KMS-11 (cell line): Measurements from ENCODE around the gene HOTAIR.

Experiments
- H2AFZ ChIP-seq: fragments of 200-600 bp; sonication (generic); 2 replicates; pipeline ENCODE4 v1.6.1; 2016; ENCODE audit warnings: antibody characterized with exemption, mixed run types, low read depth
- H3K27ac ChIP-seq: fragments of 200-600 bp; sonication (generic); 2 replicates; pipeline ENCODE4 v1.6.1; 2016; ENCODE audit warnings: mild to moderate bottlenecking, mixed run types
- H3K27me3 ChIP-seq: fragments of 200-600 bp; sonication (generic); 2 replicates; pipeline ENCODE4 v1.6.1; 2017; ENCODE audit warnings: mild to moderate bottlenecking, low read depth, mixed run types, moderate library complexity; ENCODE audit not compliant: insufficient read depth
- H3K36me3 ChIP-seq: fragments of 200-600 bp; sonication (generic); 2 replicates; pipeline ENCODE4 v1.6.1; 2017; ENCODE audit warnings: mild to moderate bottlenecking, mixed run types; ENCODE audit not compliant: insufficient read depth
- H3K4me1 ChIP-seq: fragments of 200-600 bp; sonication (generic); 2 replicates; pipeline ENCODE4 v1.6.1; 2016; ENCODE audit warnings: mild to moderate bottlenecking, low read depth, mixed run types; ENCODE audit not compliant: poor library complexity, severe bottlenecking
- H3K4me2 ChIP-seq: fragments of 200-600 bp; sonication (generic); 2 replicates; pipeline ENCODE4 v1.7.0; 2016; ENCODE audit warnings: mild to moderate bottlenecking, mixed run types
- H3K4me3 ChIP-seq: fragments of 200-600 bp; sonication (generic); IDR thresholded peaks from 2 replicates; pipeline ENCODE4 v1.6.1; 2017; ENCODE audit warnings: low read depth, low read length, mixed read lengths; ENCODE audit not compliant: insufficient read depth
- H3K79me2 ChIP-seq: fragments of 200-600 bp; sonication (generic); 2 replicates; pipeline ENCODE4 v1.6.1; 2016; ENCODE audit warnings: low read depth, mixed run types; ENCODE audit not compliant: insufficient read depth
- H3K9ac ChIP-seq: fragments of 200-600 bp; sonication (generic); 2 replicates; pipeline ENCODE4 v1.6.1; 2016; ENCODE audit warnings: mild to moderate bottlenecking, mixed run types
- H4K20me1 ChIP-seq: fragments of 200-600 bp; sonication (generic); 2 replicates; pipeline ENCODE4 v1.6.1; 2016; ENCODE audit warnings: mild to moderate bottlenecking, mixed run types; ENCODE audit not compliant: insufficient read depth
- TF ChIP-seq, protein P1 (sequence below): fragments of 200-600 bp; sonication (generic); conservative IDR thresholded peaks from 2 replicates; pipeline ENCODE4 v1.6.1; 2017; ENCODE audit warnings: low read depth, mild to moderate bottlenecking, antibody characterized with exemption, low read length, moderate library complexity, mixed read lengths

Gene HOTAIR

DNA sequence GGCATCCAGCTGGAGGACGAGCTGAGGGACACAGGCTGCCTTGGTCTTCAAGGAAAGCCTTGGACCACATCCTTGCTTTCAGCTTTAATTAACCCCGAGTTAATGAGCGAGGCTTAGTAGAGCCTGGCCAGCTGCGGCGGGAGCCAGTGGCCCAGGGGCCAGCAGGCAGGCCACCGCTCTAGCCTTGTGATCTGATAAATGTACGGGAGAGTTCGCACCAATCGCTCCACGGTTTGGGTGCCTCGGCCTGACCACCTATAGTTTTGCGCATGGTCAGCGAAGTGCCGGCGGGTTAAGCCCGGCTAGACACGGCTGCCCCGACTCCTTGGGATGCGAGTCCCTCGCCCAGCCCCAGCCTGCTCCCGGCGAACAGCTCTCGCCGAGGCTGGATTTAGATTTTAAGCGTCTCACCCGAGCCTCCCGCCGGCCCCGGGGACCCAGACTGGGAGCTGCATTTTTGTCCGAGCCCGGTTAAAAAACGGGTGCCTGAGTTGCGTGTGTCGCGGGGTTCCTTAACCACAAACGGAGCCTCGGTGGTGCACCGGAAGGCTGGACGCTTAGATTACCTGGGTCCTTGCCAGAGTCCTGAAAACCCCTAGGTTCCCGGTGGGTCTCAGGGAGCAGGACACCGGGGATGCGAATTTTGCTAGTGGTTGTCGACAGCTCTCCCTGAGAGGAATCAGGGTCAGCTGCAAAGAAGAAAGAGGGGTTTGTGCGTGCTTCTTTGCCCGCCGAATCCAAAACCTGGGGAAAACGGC, 23.0 kb downstream of the HOTAIR start:
- Histone ChIP-seq H2AFZ (no peak overlapping the region), H3K4me3 (no peak overlapping the region), H3K79me2 (no peaks in the 10 kb centered on the region), H3K9ac (no peak overlapping the region), H3K27me3 (peaks cover 98% of the 10 kb centered on the region), H3K27ac (no peak overlapping the region), H3K36me3 (no peaks in the 10 kb centered on the region), H3K4me2 (no peak overlapping the region), H3K4me1 (no peaks in the 10 kb centered on the region), H4K20me1 (no peaks in the 10 kb centered on the region)
- TF ChIP-seq, protein P1, sequence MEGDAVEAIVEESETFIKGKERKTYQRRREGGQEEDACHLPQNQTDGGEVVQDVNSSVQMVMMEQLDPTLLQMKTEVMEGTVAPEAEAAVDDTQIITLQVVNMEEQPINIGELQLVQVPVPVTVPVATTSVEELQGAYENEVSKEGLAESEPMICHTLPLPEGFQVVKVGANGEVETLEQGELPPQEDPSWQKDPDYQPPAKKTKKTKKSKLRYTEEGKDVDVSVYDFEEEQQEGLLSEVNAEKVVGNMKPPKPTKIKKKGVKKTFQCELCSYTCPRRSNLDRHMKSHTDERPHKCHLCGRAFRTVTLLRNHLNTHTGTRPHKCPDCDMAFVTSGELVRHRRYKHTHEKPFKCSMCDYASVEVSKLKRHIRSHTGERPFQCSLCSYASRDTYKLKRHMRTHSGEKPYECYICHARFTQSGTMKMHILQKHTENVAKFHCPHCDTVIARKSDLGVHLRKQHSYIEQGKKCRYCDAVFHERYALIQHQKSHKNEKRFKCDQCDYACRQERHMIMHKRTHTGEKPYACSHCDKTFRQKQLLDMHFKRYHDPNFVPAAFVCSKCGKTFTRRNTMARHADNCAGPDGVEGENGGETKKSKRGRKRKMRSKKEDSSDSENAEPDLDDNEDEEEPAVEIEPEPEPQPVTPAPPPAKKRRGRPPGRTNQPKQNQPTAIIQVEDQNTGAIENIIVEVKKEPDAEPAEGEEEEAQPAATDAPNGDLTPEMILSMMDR: no peak

DNA sequence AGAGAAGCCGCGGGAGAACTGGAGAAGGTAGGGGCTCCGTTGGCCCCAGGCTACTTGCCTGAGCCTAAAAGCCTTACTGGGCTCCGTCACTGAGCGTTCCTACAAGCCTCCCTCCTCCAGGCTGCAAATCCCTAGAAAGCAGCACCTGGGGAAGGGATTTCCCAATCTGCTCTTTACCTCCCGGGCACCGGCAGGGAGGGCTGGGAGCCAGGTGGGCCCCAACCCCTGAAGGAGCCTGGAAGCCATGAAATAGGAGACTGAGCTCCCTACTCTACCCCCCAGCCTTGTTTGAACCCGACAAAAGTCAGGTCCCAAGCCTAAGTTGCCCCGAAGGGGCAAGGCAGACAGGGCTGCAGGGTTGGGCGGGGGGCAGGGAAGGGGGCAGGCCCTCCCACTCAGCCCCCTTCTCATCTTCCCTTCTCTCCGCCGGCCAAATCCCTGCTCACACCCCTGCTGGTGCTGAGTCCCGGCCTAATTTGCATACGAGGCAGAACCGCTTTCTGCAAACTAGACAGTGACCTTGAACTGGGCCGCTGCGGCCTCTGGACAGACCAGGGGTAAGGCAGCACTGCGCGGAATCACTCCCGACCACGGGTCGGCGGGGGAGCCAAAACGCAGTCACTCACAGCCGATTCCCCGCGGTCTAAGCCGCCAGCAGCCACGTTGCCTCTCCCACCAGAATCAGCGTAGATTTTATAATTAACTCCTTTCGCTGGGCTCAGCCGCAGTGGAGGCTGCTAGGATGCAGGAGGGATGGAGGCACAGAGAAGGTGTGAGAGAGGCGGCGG, 23.8 kb downstream of the HOTAIR start:
- Histone ChIP-seq H3K36me3 (no peaks in the 10 kb centered on the region), H3K4me1 (no peaks in the 10 kb centered on the region), H4K20me1 (no peaks in the 10 kb centered on the region), H3K27me3 (peaks cover 98% of the 10 kb centered on the region), H3K4me2 (no peak overlapping the region), H3K27ac (no peak overlapping the region), H2AFZ (no peak overlapping the region), H3K9ac (no peak overlapping the region), H3K4me3 (no peak overlapping the region), H3K79me2 (no peaks in the 10 kb centered on the region)
- TF ChIP-seq, protein P1: no peak

DNA sequence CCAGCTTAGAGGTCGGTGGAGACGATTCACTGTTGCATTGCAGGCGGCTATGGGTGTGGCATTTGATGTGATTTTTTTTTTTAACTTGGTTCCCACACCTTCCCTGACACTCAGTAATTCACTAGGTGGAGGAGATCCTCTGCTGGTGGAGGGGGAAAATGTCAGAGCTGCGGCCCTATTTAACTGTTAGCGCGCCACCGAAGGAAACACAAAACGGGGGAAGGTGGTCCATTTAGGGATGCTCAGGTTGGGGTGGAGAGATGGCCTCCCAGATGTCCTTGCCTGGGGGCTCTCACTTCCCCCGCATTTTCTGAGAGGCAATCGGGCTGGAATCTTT, 24.3 kb downstream of the HOTAIR start:
- no peak overlapping the region for H2AFZ ChIP-seq
- no peak overlapping the region for H3K9ac ChIP-seq
- H3K4me1 ChIP-seq: no peaks in the 10 kb centered on the region
- H3K27me3 ChIP-seq: peaks cover 98% of the 10 kb centered on the region
- no peaks in the 10 kb centered on the region for H3K36me3 ChIP-seq
- H3K79me2 ChIP-seq: no peaks in the 10 kb centered on the region
- no peak overlapping the region for H3K4me3 ChIP-seq
- no peak overlapping the region for H3K4me2 ChIP-seq
- H3K27ac ChIP-seq: no peak overlapping the region
- TF ChIP-seq, protein P1: no peak
- no peaks in the 10 kb centered on the region for H4K20me1 ChIP-seq

DNA sequence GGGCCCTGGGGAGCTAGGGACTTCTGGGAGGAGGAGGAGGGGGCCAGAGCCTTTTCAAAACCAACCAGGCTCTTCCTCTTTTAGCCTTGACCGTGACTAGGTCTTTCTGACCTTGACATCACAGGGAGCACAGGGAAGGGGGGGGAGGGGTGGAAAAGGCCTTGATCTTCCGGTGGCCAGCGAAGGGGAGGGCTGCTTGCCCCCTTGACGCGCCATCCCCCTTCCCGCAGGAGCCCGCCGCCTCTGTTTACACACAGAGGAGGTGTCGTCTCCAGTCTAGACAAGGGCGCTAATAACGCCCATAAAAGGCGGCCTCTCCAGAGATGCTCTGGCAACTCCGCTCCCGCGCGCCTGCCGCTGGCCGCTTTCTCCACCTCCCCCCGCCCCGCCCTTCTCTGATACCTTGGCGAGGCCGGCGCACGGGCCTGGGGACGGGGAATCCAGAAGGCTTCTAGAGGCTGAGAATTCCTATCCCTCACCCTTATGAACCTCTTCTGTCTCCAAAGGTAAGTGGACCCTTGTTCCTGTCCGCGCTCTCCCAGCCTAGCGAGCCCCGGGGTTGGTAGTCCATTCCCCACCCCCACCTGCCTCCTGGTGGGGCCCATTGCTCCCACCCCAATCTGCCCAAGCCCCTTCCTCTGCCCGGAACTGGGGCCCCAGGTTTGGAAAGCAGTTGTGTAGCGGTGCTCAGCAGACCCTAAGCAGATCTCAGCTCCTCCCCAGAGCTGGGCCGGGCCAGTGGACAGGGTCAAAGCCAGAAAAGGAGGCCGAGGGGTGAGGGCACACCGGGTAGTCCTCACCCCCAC, 24.9 kb downstream of the HOTAIR start:
- H3K4me1 ChIP-seq: no peaks in the 10 kb centered on the region
- no peak overlapping the region for H3K27ac ChIP-seq
- no peaks in the 10 kb centered on the region for H3K36me3 ChIP-seq
- TF ChIP-seq, protein P1: no peak
- H3K27me3 ChIP-seq: peaks cover 99% of the 10 kb centered on the region
- H3K79me2 ChIP-seq: no peaks in the 10 kb centered on the region
- no peaks in the 10 kb centered on the region for H4K20me1 ChIP-seq
- no peak overlapping the region for H3K4me3 ChIP-seq
- H2AFZ ChIP-seq: no peak overlapping the region
- no peak overlapping the region for H3K9ac ChIP-seq
- no peak overlapping the region for H3K4me2 ChIP-seq
